Measurements from ENCODE around the gene SPECC1L.

SPECC1L gene

DNA sequence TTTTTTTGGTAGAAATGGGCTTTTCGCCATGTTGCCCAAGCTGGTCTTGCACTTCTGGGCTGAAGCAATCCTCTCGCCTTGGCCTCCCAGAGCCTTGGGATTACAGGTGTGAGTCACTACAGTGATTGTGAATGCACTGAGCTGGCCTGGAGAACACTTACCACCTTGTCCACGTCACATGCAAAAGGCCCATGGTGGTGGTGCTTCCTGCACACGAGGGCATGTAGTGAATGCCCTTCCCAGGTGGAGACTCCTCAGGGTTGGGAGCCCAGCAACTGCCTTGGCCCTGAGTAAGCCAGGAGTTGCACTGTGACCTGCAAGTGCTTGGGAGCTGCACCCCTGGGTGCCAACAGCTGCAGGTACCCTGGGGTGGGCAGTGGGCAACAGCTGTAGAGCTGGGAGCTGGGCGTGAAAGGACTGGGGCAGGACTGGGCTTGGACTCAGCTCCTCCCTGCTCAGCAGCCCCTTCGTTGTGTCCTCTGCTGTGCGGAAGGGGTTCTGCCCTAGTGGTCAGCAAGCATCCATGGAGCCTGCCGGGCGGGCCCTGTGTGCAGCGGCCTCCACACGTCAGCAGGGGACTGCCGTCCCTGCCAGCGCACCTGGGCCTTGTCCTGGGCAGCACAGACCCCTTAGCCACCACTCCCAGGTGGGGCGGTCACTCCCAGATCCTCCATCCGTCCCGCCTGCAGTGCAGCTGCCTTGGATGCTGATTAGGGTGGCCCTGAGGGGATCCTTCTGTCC is 147.4 kb downstream of the SPECC1L start:
- no peak for DNase-seq
- intact Hi-C loops (cut with DNase I): no loop called here

DNA sequence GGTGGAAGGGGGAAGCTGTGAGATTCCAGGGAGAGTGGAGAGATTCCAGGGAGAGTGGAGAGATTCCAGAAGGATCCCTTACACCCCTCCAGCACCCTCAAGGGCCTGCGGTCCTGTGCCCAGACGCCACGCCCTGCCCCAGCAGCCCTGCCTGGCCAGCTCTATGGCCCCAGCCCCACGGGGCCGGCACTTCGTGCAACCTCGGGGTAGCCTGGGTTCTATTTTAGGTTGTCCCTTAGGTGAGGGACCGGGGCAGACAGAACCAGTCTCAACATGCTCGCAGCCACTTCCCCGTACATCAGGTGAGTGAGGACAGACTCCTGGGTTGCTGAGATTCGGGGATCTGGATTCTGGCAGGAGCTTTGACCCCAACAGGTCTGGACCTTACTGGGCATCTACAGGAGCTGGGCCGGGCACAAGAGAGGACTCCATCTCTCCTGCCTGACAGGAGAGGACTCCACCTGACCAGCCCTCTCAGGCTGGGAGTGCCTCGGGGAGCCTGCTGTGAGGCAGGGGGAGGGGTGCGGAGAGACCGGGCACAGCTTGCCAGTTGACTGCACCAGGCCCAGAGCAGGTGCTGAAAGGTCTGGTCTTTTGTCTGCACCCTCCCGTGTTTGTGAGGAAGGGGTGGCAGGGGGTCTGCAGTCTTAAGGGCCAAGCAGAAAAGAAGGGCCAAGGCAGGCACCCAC is 148.3 kb downstream of the SPECC1L start:
- no peak for DNase-seq
- intact Hi-C loops (cut with DNase I): no loop called here

DNA sequence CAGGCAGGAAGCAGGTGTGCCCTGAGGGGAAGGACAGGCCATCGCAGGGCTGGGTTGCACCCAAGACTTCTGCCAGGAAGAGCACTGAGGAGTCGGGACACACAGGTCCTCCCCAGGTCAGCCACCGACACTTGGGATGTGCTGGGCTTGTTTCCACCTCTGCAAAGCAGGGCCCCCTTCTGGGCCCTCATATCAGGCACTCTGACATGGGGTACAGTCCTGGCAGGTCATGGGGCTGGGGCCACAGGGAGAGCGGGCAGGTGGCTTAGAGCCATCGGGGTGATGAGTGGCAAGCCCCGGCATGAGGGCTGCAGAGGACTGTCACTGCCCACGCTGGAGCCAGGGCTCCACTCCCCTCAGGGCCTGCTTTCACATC is 148.8 kb downstream of the SPECC1L start:
- DNase-seq: no peak
- intact Hi-C loops (cut with DNase I): no loop called here

DNA sequence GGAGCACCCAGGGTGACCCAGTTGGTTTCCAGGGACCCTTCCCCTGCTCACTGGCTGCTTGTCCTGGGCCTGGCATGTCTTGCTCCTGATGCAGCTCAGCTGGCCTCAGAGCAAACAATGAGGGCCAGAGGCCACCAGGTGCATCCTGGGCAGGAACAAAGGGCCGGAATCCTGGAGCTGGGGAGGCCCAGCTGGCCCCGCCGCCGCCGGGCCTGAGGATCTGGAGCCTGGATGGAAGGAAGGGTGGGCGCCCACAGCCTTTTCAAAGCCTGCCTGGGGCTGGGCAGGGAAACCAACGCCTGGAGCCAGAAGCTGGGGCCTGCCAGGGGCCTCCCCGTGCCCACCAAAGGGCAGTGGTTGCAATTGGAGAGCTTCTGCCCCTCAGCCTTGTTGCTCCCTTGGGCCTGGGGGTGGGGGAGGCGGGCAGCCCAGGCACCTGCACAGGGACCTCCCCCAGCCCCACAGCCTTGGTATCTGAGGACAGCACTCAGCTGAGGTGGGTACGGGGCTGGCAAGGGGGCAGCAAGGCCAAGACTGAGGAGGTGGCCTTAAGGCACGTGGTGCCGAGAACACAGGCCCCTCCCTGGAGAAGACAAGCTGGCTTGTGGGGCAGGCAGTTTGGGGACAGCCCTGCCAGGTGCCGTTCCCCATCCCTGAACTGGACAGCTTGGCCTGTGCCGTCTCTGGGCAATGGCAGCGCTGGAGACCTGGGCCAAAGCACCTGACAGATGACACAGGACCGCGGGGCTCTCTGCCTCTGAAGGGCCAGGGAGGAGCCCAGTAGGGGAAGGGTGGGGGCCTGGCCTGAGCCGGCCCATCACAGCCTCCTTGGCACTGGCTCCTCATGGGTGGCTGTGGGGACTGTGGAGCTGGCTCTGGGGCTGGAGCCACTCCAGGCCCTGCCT is 149.7 kb downstream of the SPECC1L start:
- intact Hi-C loops (cut with DNase I): no loop called here

DNA sequence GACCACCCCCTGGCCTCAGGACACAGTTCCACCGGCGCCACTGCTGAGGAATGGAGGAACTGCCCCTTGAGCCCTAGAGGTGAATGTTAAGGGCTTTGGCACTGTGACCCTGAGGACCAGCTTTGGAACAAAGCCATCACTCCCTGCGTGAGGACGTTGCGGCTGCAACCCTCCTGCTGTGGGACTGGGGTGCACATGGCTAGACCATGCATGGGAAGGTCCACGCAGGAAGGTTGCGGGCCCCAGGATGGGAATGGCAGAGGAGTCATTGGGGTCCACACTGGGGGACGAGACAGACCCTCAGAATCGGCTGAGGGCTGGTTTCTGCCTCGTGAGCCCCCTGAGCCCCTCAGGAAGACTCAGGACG is 150.3 kb downstream of the SPECC1L start:
- no peak for DNase-seq
- intact Hi-C loops (cut with DNase I): no loop called here

More for the DNA sequence above, 149.7 kb downstream of the SPECC1L start:
- DNase-seq: no peak

DNA sequence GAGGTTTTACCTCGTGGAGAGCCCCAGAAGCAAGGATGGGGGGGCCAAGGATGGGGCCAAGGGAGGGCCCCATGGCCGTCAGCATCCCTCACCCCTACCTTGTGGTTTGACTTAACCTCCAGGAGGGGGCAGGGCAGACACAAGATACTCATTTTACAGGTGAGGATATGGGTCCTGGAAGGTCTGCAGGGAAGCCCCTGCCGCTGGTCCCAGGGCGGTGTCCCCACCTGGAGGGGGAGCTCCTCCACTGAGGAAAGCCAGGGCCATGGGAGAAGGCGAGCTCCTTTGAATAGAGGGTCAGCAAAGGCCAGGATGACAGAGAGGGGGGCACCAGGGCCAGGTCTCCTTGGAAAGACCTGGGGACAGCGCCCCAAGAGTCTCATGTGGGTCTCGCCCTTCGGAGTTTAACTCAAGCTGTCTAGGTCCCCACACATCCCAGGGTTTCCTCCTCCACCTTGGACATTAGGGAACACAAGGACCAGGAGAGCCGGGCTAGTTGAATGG is 150.8 kb downstream of the SPECC1L start:
- DNase-seq: no peak
- intact Hi-C loops (cut with DNase I): no loop called here

DNA sequence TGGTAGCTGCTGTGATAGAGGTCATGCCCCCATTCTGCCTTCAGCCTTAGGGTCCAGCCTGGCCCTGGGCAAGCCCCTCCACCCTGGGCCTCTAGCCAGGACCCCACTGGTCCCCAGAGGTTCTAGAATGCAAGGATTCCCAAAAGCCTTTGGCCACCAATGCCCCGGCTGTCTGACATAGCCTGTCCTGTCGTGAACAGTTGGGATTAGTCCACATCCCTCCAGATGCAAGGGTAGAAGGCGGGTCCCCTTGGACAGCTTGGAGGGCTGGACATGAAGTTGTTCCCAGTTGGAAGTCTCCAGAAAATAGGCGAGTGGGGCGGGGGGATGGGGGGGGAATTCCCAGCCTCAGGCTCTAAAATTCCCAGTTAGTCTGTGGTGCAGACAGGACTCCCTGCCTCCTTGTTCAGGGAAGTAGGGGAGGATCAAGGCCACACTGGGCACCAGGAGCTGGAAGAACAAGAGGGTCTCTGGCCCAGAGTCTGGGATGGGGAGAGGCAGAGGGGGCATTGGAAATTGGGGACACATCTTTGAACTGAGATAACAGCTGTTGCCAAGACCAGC is 151.6 kb downstream of the SPECC1L start:
- intact Hi-C loops (cut with DNase I): no loop called here
- DNase-seq: no peak

DNA sequence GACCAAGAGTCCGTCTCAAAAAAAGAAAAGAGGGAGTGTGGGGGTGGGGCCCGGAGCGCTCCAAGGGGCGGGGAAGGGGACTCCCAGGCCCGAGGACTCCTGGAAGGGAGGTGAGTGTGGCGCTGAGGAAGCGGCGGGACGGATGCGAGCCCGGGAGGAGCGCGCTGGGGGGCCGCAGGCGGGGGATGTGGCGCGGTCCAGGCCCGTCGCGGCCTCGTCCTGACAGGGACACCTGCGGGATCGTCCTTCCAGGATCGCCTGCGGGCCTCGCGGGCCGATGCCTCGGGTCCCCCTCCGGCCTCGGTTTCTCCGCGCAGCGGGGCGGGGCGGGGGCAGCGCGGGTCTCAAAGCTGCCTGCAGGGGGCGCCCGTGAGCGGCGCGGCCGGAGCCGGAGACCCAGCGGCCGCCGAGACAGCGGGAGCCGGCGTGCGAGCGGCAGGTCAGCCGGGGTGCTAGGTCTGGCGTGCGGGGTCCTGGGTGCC is 152.9 kb downstream of the SPECC1L start:
- intact Hi-C loops (cut with DNase I): no loop called here
- peak in 29 of 42 donors; percentile 34 to 80 (median 59) for DNase-seq

DNA sequence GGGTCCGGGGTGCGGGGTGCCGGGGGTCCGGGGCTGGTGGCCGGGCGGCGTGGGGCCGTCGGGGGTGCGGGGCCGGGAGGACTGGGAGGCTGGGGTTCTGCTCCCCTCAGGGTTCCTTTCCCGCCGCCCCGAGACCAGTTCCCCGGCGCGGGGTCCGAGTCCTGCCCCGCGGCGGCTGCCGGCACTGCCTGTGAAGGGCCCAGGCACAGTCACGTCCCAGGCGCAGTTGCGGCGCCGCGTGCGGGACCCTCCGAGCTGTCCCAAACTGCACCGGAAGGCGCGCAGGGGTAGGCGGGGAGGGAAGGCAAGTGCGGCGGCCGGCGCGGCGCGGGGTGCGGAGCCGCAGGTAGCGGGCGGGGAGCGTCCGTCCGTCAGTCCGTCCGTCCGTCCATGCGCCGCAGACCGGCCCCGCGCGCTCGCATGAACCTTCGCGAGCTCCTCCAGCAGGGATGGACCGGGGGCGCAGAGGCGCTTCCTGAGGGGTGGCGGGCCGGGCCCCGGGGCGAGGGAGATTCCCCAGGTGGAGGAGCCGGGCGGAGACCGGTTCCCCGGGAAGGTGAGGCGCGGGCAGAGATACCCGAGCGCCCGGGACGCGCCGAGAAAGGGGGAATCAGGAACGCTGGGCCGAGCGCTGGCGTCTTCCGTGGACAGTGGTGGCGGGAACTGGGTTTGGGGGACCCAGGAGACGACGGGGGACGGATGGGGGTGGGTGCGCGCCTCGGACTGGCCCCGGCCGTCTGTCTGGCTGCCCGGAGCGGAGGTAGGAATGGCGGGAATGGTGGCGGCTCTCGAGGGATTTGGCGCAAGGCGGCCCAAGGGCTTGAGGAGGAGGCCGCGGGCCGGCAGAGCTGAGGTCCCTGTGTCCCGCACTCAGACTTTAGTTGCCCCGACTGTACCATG is 153.6 kb downstream of the SPECC1L start:
- intact Hi-C loops (cut with DNase I): no loop called here
- no peak for DNase-seq

DNA sequence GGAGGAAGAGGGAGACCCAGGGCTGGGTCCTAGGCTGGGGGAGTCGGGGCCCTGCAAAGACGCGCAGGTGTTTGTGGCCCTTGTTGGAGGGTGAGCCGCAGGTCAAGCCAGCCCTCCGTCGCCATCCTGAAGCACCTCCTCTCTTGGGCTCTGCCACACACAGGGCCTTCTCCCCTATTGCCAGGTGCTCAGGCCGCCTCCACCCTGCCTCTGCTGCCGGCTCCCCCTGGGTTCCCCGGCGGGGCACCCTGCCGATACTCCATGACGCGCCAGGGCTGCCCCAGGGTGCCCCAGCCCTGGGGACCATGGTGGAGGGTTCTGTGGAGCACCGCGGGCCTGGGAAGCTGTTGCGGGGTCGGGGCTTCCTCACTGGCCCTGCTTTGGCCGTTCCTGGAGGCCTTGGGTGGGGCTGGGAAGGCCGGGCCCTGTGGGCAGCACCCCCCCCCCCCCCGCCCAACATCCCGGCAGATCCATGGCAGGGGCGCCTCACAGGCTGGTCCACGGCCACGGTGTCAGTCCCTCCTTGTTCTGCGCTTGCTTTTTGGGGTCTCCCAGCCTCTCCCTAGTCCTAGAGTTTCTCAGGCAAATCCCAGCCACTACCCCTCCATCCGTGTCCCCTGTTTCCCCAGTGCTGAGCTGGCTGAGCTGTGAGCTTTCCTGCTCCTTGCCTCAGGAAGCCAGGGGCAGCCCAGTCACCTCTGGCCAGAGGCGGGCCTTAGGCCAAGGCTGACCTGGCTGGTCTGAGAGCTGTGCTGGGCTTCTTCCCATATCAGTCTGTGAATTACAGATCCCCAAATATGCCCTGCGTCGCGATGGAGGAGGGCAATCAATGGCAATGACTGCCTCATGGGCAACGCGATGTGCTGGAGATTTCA is 154.5 kb downstream of the SPECC1L start:
- DNase-seq: no peak
- intact Hi-C loops (cut with DNase I): no loop called here

DNA sequence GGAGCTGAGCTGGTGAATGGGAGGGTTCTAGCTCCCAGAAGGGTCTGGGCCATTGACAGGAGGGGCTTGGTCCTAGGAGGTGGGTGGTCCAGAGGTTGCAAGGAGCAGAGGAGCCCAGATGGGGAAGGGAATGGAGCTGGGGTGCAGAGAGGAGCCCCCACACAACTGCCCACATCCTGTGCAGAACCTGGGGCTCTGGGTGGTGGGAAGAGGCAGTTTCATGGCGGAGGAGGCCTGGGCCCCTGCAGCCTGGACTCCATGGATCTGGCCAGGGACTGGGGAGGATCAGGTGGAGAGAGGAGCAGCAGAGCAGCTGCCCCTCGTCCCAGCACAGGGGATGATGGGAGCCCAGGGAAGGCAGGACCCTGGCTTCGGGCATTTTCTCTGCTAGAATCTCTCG is 155.8 kb downstream of the SPECC1L start:
- intact Hi-C loops (cut with DNase I): no loop called here

DNA sequence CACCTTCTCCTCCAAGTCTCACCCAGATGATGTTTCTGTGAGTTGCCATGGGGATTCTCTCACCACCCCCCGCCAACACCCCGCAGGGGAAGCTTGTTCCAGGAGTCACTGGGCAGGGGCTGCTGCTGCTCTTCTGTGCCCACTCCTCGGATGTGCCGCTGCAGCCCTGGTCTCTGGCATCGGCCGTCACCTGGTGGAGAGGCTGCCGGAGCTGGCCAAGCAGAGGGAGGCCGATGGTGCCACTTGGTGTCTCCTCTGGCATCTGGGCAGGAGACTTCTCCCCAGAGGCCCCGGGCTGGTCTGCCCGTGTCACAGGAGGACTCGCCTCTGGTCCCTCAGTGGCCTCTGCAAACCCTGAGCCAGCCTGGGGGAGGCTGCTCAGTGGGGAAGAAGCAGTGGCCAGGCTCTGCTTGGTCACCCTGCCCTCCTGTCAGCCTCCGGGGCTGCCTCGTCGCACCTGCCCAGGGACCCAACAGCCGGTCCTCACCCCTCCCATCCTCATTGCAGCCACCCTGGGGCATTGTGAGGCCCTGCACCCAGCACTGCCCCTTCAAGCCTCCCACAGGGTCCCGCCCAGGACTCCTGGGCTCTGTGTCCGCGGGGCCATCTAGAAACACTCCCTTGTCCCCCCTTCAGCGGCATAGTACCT is 156.3 kb downstream of the SPECC1L start:
- DNase-seq: peak in 1 of 42 donors; percentile 29
- intact Hi-C loops (cut with DNase I): no loop called here

More for the DNA sequence above, 155.8 kb downstream of the SPECC1L start:
- DNase-seq: no peak

DNA sequence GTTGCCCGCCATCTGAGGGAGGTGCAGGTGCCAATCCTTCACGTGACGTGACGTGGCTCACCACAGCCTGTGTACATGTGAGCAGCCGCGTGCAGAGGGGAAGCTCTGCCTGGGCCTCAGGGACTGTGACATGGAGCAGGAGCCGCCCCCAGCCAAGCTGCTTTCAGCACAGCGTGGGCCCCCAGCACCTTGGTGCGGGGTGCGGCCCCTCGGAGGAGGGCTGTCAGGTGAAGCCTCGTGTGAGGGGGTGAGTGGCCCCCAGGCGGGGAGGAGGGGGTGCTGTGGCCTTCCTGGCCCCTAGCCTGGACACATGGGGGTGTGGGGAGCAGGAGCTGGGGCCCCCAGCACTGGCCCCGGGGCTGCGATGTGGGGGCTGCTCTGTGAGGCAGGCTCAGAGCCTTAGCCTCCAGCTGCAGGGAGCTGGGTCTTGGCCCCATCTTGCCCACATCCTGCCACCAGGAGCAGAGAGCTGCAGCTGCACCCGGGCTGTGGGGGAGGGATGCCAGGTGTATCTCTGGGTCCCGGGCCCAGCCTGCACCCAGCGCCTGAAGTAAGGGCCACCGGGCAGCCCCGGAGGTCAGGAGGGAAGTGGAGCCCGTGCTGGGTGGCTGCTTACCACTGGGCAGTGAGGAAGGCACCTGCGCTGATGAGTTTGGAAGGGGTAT is 157.0 kb downstream of the SPECC1L start, which contains the start of gene ADORA2A:
TSS of gene ADORA2A (plus strand) at position 100 of the 665 bp plus-strand sequence. CDS start 5,806 bp downstream, outside the sequence.
- DNase-seq: peak; percentile 34 to 90 (median 74)
- intact Hi-C loops (cut with DNase I): no loop called here

DNA sequence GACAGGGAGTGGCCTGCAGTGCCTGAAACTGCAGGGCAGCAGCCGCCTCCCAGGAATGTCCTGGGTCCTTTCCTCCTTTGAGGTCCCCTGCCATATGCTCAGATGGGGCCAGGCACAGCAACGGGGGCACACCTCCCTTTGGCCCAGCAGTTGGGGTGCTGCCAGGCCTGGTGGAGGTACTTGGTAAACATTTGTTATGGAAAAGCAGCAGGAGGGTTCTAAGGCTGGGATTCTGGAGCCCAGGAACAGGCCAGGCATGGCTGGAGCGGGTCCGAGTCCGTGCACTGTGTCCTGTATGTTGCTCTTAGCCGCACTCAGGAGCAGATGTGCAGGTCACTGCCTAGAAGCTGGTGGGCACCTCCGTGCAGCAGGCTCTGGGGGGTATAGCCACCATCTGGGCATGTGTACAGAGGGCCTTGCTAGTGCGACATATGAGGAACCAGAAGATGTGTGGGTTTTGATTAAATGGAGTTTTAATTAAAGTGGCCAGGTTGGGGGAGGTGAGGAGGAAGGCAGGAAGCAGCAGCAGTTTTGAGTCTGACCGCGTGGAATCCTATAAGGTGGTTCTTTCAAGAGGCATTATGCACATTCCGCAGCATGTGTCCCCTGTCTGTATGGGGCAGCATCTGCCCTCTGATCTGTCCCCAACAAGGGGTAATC is 158.2 kb downstream of the SPECC1L start:
- DNase-seq: no peak

More for the DNA sequence above, 158.2 kb downstream of the SPECC1L start:
- intact Hi-C loops (cut with DNase I): no loop called here
